Esophagus mucosa (tissue), 1 donor: ENCODE measurements around the gene NEDD9. TPM values are rescaled to one million over a fixed set of nuclear protein-coding genes. Genes with fewer than 3 reads are reported as not detected.

ENCODE experiments used
- ATAC-seq: fragments of 200-7000 bp; cut with Tn5 transposase; one replicate; pipeline ENCODE4 v1.9.1; 2020
- total RNA-seq: library from RNA; stranded (reverse); gene quantifications from one replicate; pipeline ENCODE4 v1.2.4, GENCODE V29; 2023
- donor health status: DM: yes; HTN: yes; CAD: no.

The NEDD9 gene
- total RNA-seq, 1 donor from 2014 or later = 4.1 TPM

GRCh38 chr6:11232770-11233626 lies 530 bp upstream of the NEDD9 start:
- ATAC-seq = no peak

- ATAC-seq = no peak
These were observed 790 bp downstream of the NEDD9 start for GRCh38 chr6:11231564-11232192.

DNA sequence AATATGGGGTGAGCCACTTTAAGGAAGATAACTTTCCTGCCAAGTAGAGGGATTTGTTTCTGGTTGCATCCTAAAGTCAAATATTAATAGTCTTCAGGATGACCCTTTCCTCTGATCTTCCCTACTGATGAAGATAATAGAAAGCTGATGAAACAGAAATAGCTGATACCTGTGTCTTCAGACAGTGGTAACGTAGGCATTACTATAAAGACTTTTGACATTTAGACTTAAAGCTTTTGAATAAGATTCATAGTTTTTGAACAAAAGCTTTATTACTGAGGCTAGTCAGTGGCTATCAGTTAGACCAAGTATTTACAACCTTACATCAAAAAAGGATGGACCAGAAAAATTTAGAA lies 1.4 kb downstream of the NEDD9 start:
- no peak for ATAC-seq

GRCh38 chr6:11230158-11231107 lies 2.0 kb downstream of the NEDD9 start:
- ATAC-seq = no peak

GRCh38 chr6:11229655-11230046 lies 2.8 kb downstream of the NEDD9 start:
- peak; percentile 45 for ATAC-seq

DNA sequence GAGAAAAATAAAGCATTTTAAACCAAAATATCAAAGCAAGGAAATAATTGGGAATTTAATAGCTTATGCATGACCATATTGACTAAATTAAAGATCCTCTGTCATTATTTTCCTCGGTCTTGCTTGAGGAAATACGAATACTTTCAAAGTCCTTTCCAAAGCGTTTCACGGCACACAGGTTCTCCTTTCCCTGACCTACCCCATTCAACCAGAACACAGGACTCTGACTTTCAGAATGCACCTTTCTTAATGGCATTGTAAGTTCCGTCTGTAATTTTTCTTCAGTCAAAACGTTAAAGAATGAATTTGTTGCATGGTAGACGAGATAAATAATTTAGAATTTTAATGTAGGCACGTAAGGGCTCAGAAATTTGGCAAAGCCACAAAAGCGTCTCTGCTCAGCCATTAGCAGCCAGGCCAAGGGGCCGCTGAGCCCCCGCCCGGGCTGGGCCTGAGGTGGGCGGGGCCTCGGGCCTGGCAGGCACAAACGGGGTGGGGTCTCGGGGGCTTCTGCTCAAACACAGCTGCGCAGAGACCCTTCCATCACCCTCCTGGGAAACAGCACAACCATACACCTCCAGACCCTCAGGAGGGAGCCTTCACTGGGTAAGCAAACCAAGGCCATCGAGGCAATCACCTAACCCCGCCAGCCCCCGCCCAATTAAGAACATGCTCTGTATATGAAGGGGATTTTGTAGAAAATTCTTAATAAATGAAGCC lies 3.4 kb downstream of the NEDD9 start:
- ATAC-seq = no peak

- ATAC-seq = no peak
These were observed 4.8 kb downstream of the NEDD9 start for GRCh38 chr6:11227698-11228097.

GRCh38 chr6:11226005-11226404 lies 6.5 kb downstream of the NEDD9 start:
- ATAC-seq = no peak

- ATAC-seq = no peak
These were observed 7.5 kb downstream of the NEDD9 start for GRCh38 chr6:11224966-11225463.

DNA sequence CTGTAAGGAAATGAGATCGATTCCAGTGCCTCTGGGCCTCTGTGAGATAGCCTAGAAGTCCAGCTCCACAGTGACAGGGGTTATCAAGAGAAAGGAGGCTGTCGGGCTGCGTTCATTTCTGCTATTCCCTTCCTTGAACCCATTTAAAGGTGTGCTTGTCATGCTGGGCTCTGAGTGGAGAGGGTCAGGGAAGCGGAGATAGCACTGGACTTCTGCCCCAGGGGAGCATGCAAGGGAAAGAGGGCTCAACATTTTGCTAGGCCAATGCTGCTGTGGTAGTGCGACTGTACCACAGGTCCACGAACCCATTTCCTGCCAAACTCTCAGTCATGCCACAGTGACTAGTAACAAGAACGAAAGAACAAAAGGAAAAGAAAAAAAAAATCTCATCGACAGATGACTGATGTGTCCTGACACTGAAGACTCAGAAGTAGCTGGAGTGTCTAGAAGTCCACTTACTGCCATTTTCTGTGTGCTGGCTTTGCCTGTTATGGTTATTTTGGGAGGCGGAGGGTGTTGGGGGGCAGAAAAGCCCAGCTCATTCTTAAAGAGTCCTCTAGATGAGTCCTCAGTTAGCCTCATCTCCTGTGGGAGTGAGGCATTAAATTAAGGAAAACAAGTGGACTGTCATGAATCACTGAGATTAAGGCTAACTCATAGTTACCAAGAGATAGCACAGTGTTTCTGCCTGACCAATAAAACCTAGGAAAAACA lies 8.1 kb downstream of the NEDD9 start:
- peak; percentile 26 for ATAC-seq

DNA sequence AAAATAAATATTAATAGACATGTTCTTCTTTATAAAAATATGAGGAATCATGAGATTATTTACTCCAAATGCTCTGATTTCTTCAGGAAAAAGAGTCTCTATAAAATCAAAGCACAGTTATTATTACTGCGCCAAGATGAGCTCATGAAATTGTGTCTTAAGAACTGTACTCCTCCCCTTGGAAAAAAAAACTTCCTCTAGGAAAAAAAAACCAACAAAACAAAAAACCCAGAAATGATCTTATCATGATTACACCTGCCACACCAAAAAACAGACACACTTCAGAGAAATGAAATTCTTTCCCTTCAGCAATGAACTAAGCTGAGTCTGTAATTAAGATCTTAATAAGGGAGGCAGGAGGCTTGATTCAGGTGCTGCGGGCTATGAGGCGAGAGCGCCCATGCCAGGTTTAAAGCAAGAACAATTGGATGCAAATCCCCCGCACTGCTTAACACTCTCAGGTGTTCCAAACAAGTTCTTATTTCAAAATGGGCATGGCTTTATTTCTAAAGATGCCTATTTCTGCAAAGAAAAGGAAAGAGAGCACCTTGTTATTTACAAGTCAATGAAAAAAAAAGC lies 9.1 kb downstream of the NEDD9 start:
- no peak for ATAC-seq

- ATAC-seq = no peak
These were observed 9.8 kb downstream of the NEDD9 start for GRCh38 chr6:11222385-11223277.

GRCh38 chr6:11221623-11222384 lies 10.7 kb downstream of the NEDD9 start:
- ATAC-seq = no peak

DNA sequence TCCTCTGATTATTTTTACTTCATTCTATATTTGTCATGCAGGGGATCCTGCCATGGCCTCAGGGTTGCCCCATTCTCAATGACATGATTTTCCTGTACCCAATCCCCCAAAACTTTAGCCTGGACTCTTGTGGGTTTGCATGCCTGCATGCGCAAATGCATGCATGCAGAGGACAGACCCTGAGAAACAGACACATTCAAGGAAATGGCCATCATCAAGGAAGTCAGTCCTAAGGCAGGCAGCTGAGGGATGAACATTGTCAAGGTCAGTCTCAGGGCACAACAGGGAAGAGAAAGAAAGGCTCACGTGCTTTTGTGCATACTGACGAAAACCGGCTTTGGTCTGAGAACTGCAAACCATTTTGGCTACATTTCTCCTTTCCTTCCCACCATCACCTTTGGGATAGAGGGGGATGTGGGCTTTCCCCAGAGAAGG lies 13.1 kb downstream of the NEDD9 start:
- ATAC-seq = no peak

GRCh38 chr6:11218538-11219399 lies 13.7 kb downstream of the NEDD9 start:
- peak; percentile 58 for ATAC-seq

GRCh38 chr6:11218102-11218442 lies 14.4 kb downstream of the NEDD9 start:
- no peak for ATAC-seq

GRCh38 chr6:11217360-11218101 lies 14.9 kb downstream of the NEDD9 start:
- no peak for ATAC-seq

DNA sequence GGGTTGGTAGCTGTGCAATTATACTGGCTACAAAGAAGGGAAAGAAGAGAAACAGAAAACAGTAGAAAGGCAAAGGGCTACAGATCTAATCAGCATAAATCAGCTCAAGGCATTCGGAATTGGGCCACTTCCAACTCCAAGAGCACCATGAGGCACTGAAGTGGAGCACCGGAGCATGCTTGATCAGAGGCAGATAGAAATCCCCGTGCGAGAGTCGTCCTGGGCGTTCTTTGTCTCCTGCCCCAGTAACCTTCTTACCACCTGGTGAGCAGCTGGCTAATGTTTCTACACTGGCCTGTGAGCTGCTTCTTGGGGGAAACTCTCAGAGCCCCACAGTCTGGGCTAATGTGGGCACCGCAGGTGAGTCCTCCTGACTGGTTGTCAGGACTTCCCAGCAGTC lies 16.7 kb downstream of the NEDD9 start:
- no peak for ATAC-seq
